KMS-11 (cell line): ENCODE measurements around the gene SLC49A4.

ENCODE experiments used
- H2AFZ ChIP-seq: fragments of 200-600 bp; sonication (generic); 2 replicates; pipeline ENCODE4 v1.6.1; 2016; ENCODE audit warnings: antibody characterized with exemption, mixed run types, low read depth
- H3K27ac ChIP-seq: fragments of 200-600 bp; sonication (generic); 2 replicates; pipeline ENCODE4 v1.6.1; 2016; ENCODE audit warnings: mild to moderate bottlenecking, mixed run types
- H3K27me3 ChIP-seq: fragments of 200-600 bp; sonication (generic); 2 replicates; pipeline ENCODE4 v1.6.1; 2017; ENCODE audit warnings: mild to moderate bottlenecking, low read depth, mixed run types, moderate library complexity; ENCODE audit not compliant: insufficient read depth
- H3K36me3 ChIP-seq: fragments of 200-600 bp; sonication (generic); 2 replicates; pipeline ENCODE4 v1.6.1; 2017; ENCODE audit warnings: mild to moderate bottlenecking, mixed run types; ENCODE audit not compliant: insufficient read depth
- H3K4me1 ChIP-seq: fragments of 200-600 bp; sonication (generic); 2 replicates; pipeline ENCODE4 v1.6.1; 2016; ENCODE audit warnings: mild to moderate bottlenecking, low read depth, mixed run types; ENCODE audit not compliant: poor library complexity, severe bottlenecking
- H3K4me2 ChIP-seq: fragments of 200-600 bp; sonication (generic); 2 replicates; pipeline ENCODE4 v1.7.0; 2016; ENCODE audit warnings: mild to moderate bottlenecking, mixed run types
- H3K4me3 ChIP-seq: fragments of 200-600 bp; sonication (generic); IDR thresholded peaks from 2 replicates; pipeline ENCODE4 v1.6.1; 2017; ENCODE audit warnings: low read depth, low read length, mixed read lengths; ENCODE audit not compliant: insufficient read depth
- H3K79me2 ChIP-seq: fragments of 200-600 bp; sonication (generic); 2 replicates; pipeline ENCODE4 v1.6.1; 2016; ENCODE audit warnings: low read depth, mixed run types; ENCODE audit not compliant: insufficient read depth
- H3K9ac ChIP-seq: fragments of 200-600 bp; sonication (generic); 2 replicates; pipeline ENCODE4 v1.6.1; 2016; ENCODE audit warnings: mild to moderate bottlenecking, mixed run types
- H4K20me1 ChIP-seq: fragments of 200-600 bp; sonication (generic); 2 replicates; pipeline ENCODE4 v1.6.1; 2016; ENCODE audit warnings: mild to moderate bottlenecking, mixed run types; ENCODE audit not compliant: insufficient read depth
- CTCF ChIP-seq: fragments of 200-600 bp; sonication (generic); conservative IDR thresholded peaks from 2 replicates; pipeline ENCODE4 v1.6.1; 2017; ENCODE audit warnings: low read depth, mild to moderate bottlenecking, antibody characterized with exemption, low read length, moderate library complexity, mixed read lengths

Gene SLC49A4

DNA sequence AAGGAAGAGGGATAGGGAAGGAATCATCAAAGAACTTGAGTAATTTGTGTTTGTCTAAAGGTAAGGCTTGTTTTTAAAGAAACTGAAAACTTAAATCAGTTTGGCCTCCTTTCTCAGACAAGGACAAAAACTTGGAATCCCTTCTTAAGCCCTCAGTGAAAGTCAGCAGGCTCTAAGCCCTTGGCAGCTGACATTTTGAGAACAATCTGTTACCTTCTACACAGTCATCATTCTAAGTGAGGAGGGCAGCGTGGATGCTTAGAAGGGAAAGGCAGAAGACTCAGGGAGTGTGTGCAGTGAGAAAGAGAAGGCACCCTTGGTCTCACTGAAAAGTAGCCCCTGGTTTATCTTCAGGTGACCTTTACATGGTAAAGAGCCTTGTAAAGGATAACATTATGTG lies 12.1 kb upstream of the SLC49A4 start:
- H3K79me2 ChIP-seq, result no peaks in the 10 kb centered on the region

GRCh38 chr3:122784436-122784835 lies 10.4 kb upstream of the SLC49A4 start:
- H3K27me3 ChIP-seq, result no peaks in the 10 kb centered on the region
- H3K79me2 ChIP-seq, result no peaks in the 10 kb centered on the region
- H3K4me2 ChIP-seq, result no peak overlapping the region
- no peaks in the 10 kb centered on the region for H3K36me3 ChIP-seq
- no peaks in the 10 kb centered on the region for H4K20me1 ChIP-seq
- no peak for TF ChIP-seq CTCF
- H3K4me1 ChIP-seq, result no peaks in the 10 kb centered on the region
- no peak overlapping the region for H3K9ac ChIP-seq
- no peak overlapping the region for H3K4me3 ChIP-seq
- no peak overlapping the region for H2AFZ ChIP-seq
- no peak overlapping the region for H3K27ac ChIP-seq

More for the DNA sequence above, 12.1 kb upstream of the SLC49A4 start:
- H3K27me3 ChIP-seq, result no peaks in the 10 kb centered on the region
- no peak overlapping the region for H3K27ac ChIP-seq
- no peaks in the 10 kb centered on the region for H4K20me1 ChIP-seq
- H3K36me3 ChIP-seq, result no peaks in the 10 kb centered on the region
- H3K9ac ChIP-seq, result no peak overlapping the region
- H3K4me1 ChIP-seq, result no peaks in the 10 kb centered on the region
- no peak overlapping the region for H2AFZ ChIP-seq
- no peak overlapping the region for H3K4me3 ChIP-seq
- no peak for TF ChIP-seq CTCF
- H3K4me2 ChIP-seq, result no peak overlapping the region

- no peak overlapping the region for H3K4me3 ChIP-seq
- no peak overlapping the region for H3K27ac ChIP-seq
- no peak overlapping the region for H2AFZ ChIP-seq
- no peak overlapping the region for H3K9ac ChIP-seq
- no peaks in the 10 kb centered on the region for H3K36me3 ChIP-seq
- H3K4me2 ChIP-seq, result no peak overlapping the region
- H3K27me3 ChIP-seq, result no peaks in the 10 kb centered on the region
- no peaks in the 10 kb centered on the region for H3K79me2 ChIP-seq
- no peak for TF ChIP-seq CTCF
- no peaks in the 10 kb centered on the region for H3K4me1 ChIP-seq
- no peaks in the 10 kb centered on the region for H4K20me1 ChIP-seq
Measured at GRCh38 chr3:122785231-122785630, 9.6 kb upstream of the SLC49A4 start.

GRCh38 chr3:122786066-122786465 lies 8.8 kb upstream of the SLC49A4 start:
- no peaks in the 10 kb centered on the region for H4K20me1 ChIP-seq
- TF ChIP-seq CTCF, result no peak
- H3K4me1 ChIP-seq, result no peaks in the 10 kb centered on the region
- H3K4me3 ChIP-seq, result no peak overlapping the region
- H3K27me3 ChIP-seq, result no peaks in the 10 kb centered on the region
- H3K27ac ChIP-seq, result no peak overlapping the region
- no peak overlapping the region for H3K4me2 ChIP-seq
- no peaks in the 10 kb centered on the region for H3K36me3 ChIP-seq
- no peaks in the 10 kb centered on the region for H3K79me2 ChIP-seq
- H3K9ac ChIP-seq, result no peak overlapping the region
- no peak overlapping the region for H2AFZ ChIP-seq

DNA sequence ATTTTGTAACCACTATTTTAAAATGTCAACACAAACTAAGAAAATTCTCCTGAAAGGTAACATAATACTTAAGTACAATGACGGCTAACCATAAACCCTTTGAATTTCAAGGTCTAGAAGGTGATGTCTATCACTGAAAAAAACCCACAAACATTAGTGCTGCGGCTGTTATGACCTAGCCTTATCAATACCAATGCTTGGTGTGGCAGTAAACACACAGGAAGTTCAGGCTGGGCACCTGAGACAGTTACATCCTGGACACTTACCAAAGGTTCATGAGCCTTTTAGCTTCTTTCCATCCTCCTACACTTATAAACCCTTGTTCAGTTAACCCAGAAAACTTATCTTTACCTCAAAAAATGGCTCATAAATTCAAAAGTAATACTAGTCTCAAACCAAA lies 7.0 kb upstream of the SLC49A4 start:
- H3K9ac ChIP-seq, result no peak overlapping the region
- H3K4me2 ChIP-seq, result no peak overlapping the region
- no peaks in the 10 kb centered on the region for H3K36me3 ChIP-seq
- H3K4me3 ChIP-seq, result no peak overlapping the region
- no peak overlapping the region for H3K27ac ChIP-seq
- peaks cover 5% of the 10 kb centered on the region for H3K4me1 ChIP-seq
- no peaks in the 10 kb centered on the region for H4K20me1 ChIP-seq
- H3K27me3 ChIP-seq, result no peaks in the 10 kb centered on the region
- no peak overlapping the region for H2AFZ ChIP-seq
- H3K79me2 ChIP-seq, result peaks cover 2% of the 10 kb centered on the region; the same call in 1 of the 2 replicates
- TF ChIP-seq CTCF, result no peak
